Progenitor cell of endocrine pancreas (in vitro differentiated cells): ENCODE data around the gene SPIRE1. TPM values are rescaled to one million over a fixed set of nuclear protein-coding genes. Genes with fewer than 3 reads are reported as not detected.
A peak's percentile ranks its signal among the peaks of the same experiment; 100 is the strongest.

Experiments used
- DNase-seq: peaks from one replicate; pipeline ENCODE4 v3.0.0; 2021; ENCODE audit warnings: low spot score; ENCODE audit not compliant: unreplicated experiment
- H3K27ac Mint-ChIP-seq: 2 replicates; pipeline ENCODE4 v1.8.0; 2021; ENCODE audit warnings: mild to moderate bottlenecking, moderate library complexity, mixed read lengths
- H3K27me3 Mint-ChIP-seq: 2 replicates; pipeline ENCODE4 v1.8.0; 2021; ENCODE audit warnings: mixed read lengths
- H3K36me3 Mint-ChIP-seq: 2 replicates; pipeline ENCODE4 v1.8.0; 2022; ENCODE audit warnings: mixed read lengths; ENCODE audit not compliant: insufficient read depth
- H3K4me1 Mint-ChIP-seq: 2 replicates; pipeline ENCODE4 v1.8.0; 2021; ENCODE audit warnings: low read depth, mixed read lengths
- H3K4me3 Mint-ChIP-seq: 2 replicates; pipeline ENCODE4 v1.8.0; 2021; ENCODE audit warnings: low read depth, mild to moderate bottlenecking, moderate library complexity, mixed read lengths
- H3K9me3 Mint-ChIP-seq: 2 replicates; pipeline ENCODE4 v1.8.0; 2021; ENCODE audit warnings: low read depth, mixed read lengths
- total RNA-seq: library from RNA; stranded (reverse); gene quantifications from 2 replicates; pipeline ENCODE4 v1.2.1, GENCODE V29; 2021
- TF ChIP-seq, protein P1 (sequence below): fragments of 200-600 bp; sonication (generic); IDR thresholded peaks from one replicate; pipeline ENCODE4 v1.5.0; 2021; ENCODE audit warnings: antibody characterized with exemption, mild to moderate bottlenecking; ENCODE audit not compliant: unreplicated experiment

The SPIRE1 gene
- total RNA-seq, 1 donor from 2014 or later = 24.6 TPM

DNA sequence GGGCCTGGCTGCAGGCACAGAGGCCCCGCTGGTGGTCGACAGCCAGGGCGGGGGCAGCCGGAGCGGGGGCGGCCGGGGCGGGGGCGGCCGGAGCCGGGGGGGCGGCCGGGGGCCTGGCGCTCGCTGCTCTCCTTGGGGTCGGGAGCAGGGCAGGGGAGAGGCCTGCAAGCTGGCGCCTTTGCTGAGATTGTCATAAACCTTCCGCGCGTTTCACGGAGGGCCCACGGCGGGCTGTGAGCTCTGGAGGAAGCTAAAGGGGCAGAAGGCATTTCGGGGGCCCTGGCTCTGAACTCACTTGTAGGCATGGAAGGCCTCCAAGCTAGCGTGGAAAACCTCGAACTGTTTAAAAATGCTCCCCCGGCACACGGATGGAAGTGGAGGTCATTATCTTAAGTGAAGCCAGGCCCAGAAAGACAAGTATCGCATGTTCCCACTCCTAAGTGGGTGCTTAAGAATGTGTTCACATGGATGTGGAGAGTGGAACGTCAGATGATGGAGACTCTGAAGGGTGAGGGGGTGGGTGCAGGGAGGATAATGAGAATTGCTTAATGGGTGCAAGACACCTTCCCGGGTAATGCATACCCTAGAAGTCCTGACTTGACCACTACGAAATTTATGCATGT, 249.5 kb downstream of the SPIRE1 start:
- H3K27ac Mint-ChIP-seq = peak overlapping the region; percentile 88
- peak overlapping the region; percentile 67 for H3K4me3 Mint-ChIP-seq
- H3K36me3 Mint-ChIP-seq = peaks cover 1% of the 10 kb centered on the region
- H3K9me3 Mint-ChIP-seq = no peaks in the 10 kb centered on the region
- TF ChIP-seq, protein P1, sequence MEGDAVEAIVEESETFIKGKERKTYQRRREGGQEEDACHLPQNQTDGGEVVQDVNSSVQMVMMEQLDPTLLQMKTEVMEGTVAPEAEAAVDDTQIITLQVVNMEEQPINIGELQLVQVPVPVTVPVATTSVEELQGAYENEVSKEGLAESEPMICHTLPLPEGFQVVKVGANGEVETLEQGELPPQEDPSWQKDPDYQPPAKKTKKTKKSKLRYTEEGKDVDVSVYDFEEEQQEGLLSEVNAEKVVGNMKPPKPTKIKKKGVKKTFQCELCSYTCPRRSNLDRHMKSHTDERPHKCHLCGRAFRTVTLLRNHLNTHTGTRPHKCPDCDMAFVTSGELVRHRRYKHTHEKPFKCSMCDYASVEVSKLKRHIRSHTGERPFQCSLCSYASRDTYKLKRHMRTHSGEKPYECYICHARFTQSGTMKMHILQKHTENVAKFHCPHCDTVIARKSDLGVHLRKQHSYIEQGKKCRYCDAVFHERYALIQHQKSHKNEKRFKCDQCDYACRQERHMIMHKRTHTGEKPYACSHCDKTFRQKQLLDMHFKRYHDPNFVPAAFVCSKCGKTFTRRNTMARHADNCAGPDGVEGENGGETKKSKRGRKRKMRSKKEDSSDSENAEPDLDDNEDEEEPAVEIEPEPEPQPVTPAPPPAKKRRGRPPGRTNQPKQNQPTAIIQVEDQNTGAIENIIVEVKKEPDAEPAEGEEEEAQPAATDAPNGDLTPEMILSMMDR = no peak
- no peak for DNase-seq
- peaks cover 38% of the 10 kb centered on the region for H3K27me3 Mint-ChIP-seq
- H3K4me1 Mint-ChIP-seq = peaks cover 11% of the 10 kb centered on the region

DNA sequence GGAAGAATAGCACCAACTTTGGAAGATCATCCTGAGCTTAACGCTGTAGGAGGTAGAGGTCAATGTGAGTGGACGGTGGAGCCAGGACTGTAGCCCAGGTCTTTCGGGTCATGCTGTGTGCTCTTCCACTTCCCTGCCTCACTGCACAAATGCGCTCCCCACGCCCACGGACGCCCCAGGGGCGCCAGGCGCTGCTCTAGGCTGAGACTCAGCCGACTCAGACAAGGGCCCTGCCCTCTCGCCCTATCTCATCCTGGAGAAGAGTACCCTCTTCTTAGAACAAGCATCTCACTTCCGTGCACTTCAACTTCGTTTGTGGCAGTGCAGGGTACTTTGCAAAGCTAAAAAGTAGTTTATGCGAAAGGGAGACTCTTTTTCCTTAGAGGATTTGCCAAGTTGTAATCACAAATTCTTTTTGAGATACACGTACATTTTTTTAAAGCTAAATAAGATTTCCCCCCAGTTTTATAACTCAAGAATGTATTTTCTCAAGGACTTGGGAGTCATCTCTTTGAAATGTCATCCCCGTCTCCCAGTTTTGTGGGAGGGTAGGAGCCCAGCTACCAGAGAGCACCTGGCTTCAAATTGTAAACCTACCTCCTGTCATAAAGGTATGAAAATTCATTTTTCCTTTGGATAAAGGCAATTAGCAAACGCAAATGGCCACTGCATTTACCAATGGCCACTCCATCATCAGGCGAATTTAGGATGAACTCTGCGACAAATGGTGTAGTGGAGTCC, 251.4 kb downstream of the SPIRE1 start:
- Mint-ChIP-seq H3K4me1 (peaks cover 11% of the 10 kb centered on the region), H3K4me3 (peak overlapping the region; percentile 31), H3K27ac (no peak overlapping the region), H3K27me3 (peaks cover 51% of the 10 kb centered on the region), H3K9me3 (no peaks in the 10 kb centered on the region), H3K36me3 (peaks cover 1% of the 10 kb centered on the region)
- TF ChIP-seq, protein P1 = no peak
- DNase-seq = no peak

DNA sequence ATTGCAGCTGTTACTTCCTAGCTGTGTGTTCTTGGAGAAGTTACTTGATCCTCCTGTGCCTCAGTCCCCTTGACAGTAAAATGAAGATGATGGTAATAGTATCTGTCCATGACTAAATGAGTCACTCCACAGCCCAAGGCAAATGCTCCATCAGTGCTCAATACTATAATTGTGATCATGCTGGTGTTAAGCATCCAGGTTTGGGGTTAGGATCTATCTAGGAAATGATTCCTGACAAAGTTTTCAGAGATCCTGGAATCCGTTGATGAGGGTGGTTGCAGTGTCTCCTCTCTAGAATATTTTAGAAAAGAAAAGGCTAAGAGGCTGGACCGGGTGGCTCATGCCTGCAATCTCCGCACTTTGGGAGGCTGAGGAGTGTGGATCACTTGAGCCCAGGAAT, 252.8 kb downstream of the SPIRE1 start:
- Mint-ChIP-seq H3K27ac (no peak overlapping the region), H3K9me3 (no peaks in the 10 kb centered on the region), H3K4me3 (no peak overlapping the region), H3K27me3 (peaks cover 52% of the 10 kb centered on the region), H3K4me1 (peaks cover 6% of the 10 kb centered on the region), H3K36me3 (no peaks in the 10 kb centered on the region)
- TF ChIP-seq, protein P1 = no peak
- DNase-seq = no peak

DNA sequence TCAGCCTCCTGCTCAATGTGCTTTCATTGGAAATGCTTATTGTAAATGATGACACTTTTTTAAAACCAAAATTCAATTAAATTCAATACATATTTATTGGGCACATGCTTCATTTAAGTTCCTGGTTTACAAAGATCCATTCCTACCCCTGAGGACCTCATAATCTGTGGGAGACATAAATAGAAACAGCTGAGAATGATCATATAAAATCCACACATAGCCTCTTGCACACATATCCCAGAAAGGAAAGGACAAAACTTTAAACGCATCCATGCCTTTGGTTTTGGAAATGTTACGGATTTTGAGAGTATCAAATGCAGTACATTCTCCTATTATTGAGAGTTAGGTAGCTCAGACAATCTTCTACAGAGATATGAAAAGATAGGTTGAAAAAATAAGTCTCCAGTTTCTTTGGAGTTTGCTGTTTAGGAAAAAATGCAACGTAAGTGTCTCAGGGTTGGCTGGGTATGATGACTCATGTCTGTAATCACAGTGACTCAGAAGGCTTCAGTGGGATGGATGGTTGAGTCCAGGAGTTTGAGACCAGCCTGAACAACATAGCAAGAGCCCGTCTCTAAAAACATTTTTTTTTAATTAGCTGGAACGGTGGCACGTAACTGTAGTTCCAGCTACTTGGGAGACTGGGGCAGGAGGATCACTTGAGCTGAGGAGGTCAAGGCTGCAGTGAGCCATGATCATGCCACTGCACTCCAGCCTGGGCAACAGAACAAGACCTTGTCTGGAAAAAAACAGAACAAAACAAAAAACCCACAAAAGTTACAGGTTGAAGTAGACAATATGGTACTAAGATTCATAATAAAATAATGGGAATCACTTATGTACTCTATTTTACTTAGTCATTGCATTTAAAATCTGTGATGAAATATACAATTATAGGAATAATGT, 254.1 kb downstream of the SPIRE1 start:
- Mint-ChIP-seq H3K9me3 (no peaks in the 10 kb centered on the region), H3K36me3 (no peaks in the 10 kb centered on the region), H3K4me3 (no peak overlapping the region), H3K27ac (no peak overlapping the region), H3K4me1 (peaks cover 6% of the 10 kb centered on the region), H3K27me3 (peaks cover 52% of the 10 kb centered on the region)
- DNase-seq = no peak
- TF ChIP-seq, protein P1 = no peak

DNA sequence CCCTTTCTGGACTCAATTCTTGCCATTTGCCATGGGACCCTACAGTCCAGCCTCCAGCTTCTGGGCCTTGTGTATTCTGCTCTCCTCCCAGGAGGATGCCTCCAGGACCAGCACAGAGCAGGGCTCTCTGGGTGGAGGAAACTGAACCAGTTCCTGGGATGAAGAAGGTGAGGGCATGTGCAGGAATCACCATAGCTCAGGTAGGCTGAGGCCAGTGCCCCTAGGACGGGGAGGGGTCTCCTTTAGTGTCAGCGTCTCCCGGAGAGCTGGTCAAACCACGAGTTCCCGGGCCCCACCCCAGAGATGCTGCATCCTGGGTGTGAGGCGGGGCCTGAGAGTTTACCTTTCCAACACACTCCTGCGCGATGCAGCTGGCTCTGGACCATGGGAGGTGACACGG, 256.0 kb downstream of the SPIRE1 start:
- H3K36me3 Mint-ChIP-seq = no peaks in the 10 kb centered on the region
- H3K27me3 Mint-ChIP-seq = peaks cover 53% of the 10 kb centered on the region
- no peaks in the 10 kb centered on the region for H3K4me1 Mint-ChIP-seq
- H3K9me3 Mint-ChIP-seq = no peaks in the 10 kb centered on the region
- no peak overlapping the region for H3K4me3 Mint-ChIP-seq
- TF ChIP-seq, protein P1 = no peak
- H3K27ac Mint-ChIP-seq = no peak overlapping the region
- DNase-seq = no peak
